GM12801 (cell line): ENCODE data around the gene DOCK9.

Source experiments
- TF ChIP-seq, protein P1 (sequence below): IDR thresholded peaks from one replicate; pipeline ENCODE4 v1.5.1; 2011; ENCODE audit warnings: control low read depth; ENCODE audit not compliant: insufficient read length; ENCODE audit errors: extremely low read depth

The DOCK9 gene

GRCh38 chr13:98957731-98958442, 20.0 kb downstream of the DOCK9 start:
- TF ChIP-seq, protein P1, sequence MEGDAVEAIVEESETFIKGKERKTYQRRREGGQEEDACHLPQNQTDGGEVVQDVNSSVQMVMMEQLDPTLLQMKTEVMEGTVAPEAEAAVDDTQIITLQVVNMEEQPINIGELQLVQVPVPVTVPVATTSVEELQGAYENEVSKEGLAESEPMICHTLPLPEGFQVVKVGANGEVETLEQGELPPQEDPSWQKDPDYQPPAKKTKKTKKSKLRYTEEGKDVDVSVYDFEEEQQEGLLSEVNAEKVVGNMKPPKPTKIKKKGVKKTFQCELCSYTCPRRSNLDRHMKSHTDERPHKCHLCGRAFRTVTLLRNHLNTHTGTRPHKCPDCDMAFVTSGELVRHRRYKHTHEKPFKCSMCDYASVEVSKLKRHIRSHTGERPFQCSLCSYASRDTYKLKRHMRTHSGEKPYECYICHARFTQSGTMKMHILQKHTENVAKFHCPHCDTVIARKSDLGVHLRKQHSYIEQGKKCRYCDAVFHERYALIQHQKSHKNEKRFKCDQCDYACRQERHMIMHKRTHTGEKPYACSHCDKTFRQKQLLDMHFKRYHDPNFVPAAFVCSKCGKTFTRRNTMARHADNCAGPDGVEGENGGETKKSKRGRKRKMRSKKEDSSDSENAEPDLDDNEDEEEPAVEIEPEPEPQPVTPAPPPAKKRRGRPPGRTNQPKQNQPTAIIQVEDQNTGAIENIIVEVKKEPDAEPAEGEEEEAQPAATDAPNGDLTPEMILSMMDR: no peak

DNA sequence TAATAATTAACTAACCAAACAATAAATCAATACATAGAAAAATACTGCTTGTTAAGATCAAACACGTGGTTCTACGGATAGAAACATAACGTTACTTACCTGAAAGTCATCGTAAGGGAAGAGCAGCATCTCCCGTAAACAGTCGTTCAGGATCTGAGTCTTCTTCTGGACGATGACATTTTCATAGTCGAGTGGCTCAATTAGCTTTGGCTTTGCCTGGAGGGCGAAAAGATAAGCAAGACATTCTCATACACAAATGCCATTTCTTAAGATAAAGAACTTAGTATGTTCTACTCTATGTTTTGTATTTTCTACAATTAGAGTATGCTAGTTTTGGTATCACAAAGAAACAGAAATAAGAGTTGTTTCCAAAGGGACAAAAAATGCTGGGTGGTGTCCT, 22.5 kb downstream of the DOCK9 start:
- TF ChIP-seq, protein P1: no peak

DNA sequence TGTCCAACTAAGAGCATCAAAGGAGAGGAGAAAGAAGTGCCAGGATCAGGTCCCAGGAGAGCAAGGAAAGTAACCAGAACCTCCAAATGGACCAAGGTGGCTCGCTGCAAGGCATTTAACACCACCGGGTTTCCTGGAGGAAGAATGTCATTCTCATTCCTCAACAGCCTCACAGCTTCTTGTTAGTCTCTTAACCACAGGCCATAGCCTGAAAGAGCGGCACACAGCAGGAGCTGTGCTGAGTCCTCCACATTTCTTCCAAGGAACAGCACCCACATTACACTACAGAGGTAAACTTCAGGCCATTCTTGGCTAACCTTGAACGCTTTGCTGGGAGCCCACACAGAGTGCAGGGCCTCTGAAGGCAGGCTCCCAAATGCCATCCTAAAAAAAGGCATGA, 23.6 kb downstream of the DOCK9 start:
- TF ChIP-seq, protein P1: no peak

- TF ChIP-seq, protein P1: no peak
These were observed 26.6 kb downstream of the DOCK9 start for GRCh38 chr13:98951266-98951665.

DNA sequence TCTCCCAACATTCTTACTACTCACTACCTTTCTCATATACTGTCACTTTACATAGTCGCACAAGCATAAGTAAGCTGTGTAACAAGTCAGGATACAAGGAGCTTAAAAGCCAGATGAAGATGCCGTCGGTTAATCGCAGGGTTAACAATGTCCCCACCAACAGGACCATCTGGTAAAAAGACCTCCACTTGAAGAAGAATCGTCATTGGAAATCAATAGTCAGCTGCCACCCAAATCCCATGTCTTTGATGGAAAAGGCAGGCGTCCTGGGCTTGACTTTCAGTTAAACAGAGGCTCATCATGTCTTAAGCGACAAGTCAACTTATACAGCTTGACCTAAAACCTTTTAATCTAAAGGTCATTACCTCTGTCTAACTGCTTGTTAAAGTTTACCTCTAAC, 27.2 kb downstream of the DOCK9 start:
- TF ChIP-seq, protein P1: no peak

DNA sequence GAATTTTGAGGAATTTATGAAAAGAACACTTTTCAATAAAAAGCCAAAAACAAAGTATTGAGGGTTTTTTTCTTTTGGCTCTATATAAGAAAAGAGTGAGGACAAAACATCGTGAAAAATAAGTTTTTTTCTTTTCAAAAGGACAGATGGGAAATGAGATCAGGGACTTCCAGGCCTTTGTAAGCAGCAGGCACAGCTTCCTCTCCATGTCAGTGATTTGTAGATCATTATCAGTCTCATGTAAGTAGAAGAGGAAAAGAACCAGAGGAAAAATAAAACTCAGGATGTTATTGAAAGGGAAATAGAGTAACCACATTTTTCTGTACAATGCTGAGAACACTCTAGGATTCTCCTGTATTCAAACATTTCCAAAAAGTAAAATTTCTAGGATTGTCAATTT, 29.9 kb downstream of the DOCK9 start:
- TF ChIP-seq, protein P1: no peak

- TF ChIP-seq, protein P1: no peak
These were observed 31.8 kb downstream of the DOCK9 start for GRCh38 chr13:98945863-98946605.
